Measurements from ENCODE around the gene ADGRG6. TPM values are rescaled to one million over a fixed set of nuclear protein-coding genes. Genes with fewer than 3 reads are reported as not detected.

The ADGRG6 gene
- total and polyA plus RNA-seq, 2 of the 8 experiments (the other 6 are each of a cell fraction or from before 2014, with no cell fraction given), result 1.1 to 6.2 TPM

DNA sequence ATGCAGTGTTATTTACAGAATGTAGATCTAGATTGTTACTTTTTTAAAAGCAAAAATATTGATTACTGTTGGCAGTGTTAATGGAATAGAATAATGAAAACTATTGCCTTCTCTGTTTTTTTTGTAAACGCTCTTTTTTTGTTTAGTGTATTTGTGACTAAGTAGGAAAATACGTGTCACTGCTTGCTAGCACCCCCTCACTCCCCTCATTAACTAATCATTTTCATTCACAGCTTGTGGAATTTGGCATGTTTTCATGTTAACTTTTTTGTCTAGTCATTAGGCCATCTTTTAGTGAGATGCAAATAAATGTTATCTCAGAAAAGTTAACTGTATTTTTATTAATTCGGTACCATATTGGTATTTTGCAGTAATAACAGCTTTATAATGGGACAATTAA is 29.8 kb downstream of the ADGRG6 start:
- no peak overlapping the region for H2BK20ac ChIP-seq (ENCODE audit: low read length)
- FAIRE-seq, result no peak
- H3K18ac ChIP-seq (ENCODE audit: extremely low read depth, low read length), result no peak overlapping the region
- H3K23ac ChIP-seq (ENCODE audit: insufficient read length), result no peak overlapping the region
- ChIA-PET POLR2A (ENCODE audit: partially characterized antibody) (no interaction called here), CTCF (ENCODE audit: partially characterized antibody) (interaction anchor here (1.2 kb wide), 1 partner anchor 99 kb away, joined by 4 read pairs; no protein-coding TSS in a partner anchor)
- no peak overlapping the region for H2BK15ac ChIP-seq (ENCODE audit: low read length)
- H4K20me1 ChIP-seq (replicated peaks in 1 of 2; ENCODE audit: control insufficient read depth in 1 of 2, insufficient read depth in 2 of 2, low read length in 2 of 2), result no peaks in the 10 kb centered on the region
- no peaks in the 10 kb centered on the region for H3K79me2 ChIP-seq (ENCODE audit: control insufficient read depth in 1 of 2, insufficient read depth in 2 of 2, low read length in 2 of 2)
- H3K27me3 ChIP-seq (replicated peaks in 1 of 4; ENCODE audit: control insufficient read depth in 3 of 4, extremely low read depth in 1 of 4, insufficient read depth in 3 of 4, low read length in 3 of 4), result no peaks in the 10 kb centered on the region
- H2AFZ ChIP-seq (ENCODE audit: low read length), result no peak overlapping the region
- H3K36me3 ChIP-seq (ENCODE audit: control insufficient read depth in 2 of 4, insufficient read depth in 4 of 4, low read length in 3 of 4), result no peaks in the 10 kb centered on the region
- no peaks in the 10 kb centered on the region; the same call in 1 of the 2 replicates for H3K23me2 ChIP-seq (ENCODE audit: low read depth, low read length)
- H3K79me1 ChIP-seq (ENCODE audit: low read depth, low read length), result no peaks in the 10 kb centered on the region
- no peak overlapping the region for H2BK120ac ChIP-seq (replicated peaks; ENCODE audit: low read depth, low read length)
- H4K5ac ChIP-seq (ENCODE audit: insufficient read length, low read depth, low read length), result no peak overlapping the region
- no peak overlapping the region for H2AK5ac ChIP-seq (ENCODE audit: low read depth, low read length)
- no peak overlapping the region for H4K91ac ChIP-seq (replicated peaks; ENCODE audit: insufficient read length, low read length)
- H3K14ac ChIP-seq (ENCODE audit: insufficient read length), result no peak overlapping the region
- H2BK12ac ChIP-seq (ENCODE audit: low read depth, low read length), result no peak overlapping the region
- H3K27ac ChIP-seq (ENCODE audit: low read depth, low read length), result no peak overlapping the region
- no peaks in the 10 kb centered on the region for H3K9me3 ChIP-seq (ENCODE audit: insufficient read depth in 2 of 2, low read depth in 1 of 2, low read length in 1 of 2)
- no peak overlapping the region for H3K9ac ChIP-seq (replicated peaks in 1 of 4; ENCODE audit: extremely low read depth in 1 of 4, low read depth in 3 of 4, low read length in 3 of 4)
- no peak overlapping the region for H2BK5ac ChIP-seq (ENCODE audit: low read depth, low read length)
- no peak for DNase-seq (ENCODE audit: low read depth in 1 of 2, low spot score in 2 of 2)
- no peak overlapping the region for H3K4ac ChIP-seq (replicated peaks; ENCODE audit: insufficient read length, low read depth, low read length)
- H4K8ac ChIP-seq (ENCODE audit: extremely low read depth, insufficient read depth, low read length), result no peak overlapping the region
- no peak overlapping the region for H3K56ac ChIP-seq (replicated peaks; ENCODE audit: insufficient read length, low read depth, low read length)
- H3K4me1 ChIP-seq (replicated peaks in 1 of 4; ENCODE audit: control insufficient read depth in 3 of 4, insufficient read depth in 4 of 4, low read length in 3 of 4), result no peaks in the 10 kb centered on the region
- no peak overlapping the region for H3K4me3 ChIP-seq (ENCODE audit: extremely low read depth in 1 of 4, insufficient read depth in 2 of 4, low read depth in 3 of 4, low read length in 4 of 4)
- WGBS, 2 experiments (ENCODE audit: extremely low coverage in 1 of 2, insufficient coverage in 1 of 2, insufficient read length in 1 of 2, insufficient replicate concordance in 2 of 2, low coverage in 1 of 2, low lambda C conversion rate in 2 of 2, missing lambda C conversion rate in 1 of 2), result 81% methylated on average over 3 of the region's 3 CpGs; no CpG with 5 or more reads in 1 of the 2 experiments
- H3K4me2 ChIP-seq (ENCODE audit: insufficient read depth in 1 of 2, low read depth in 2 of 2, low read length in 2 of 2), result no peak overlapping the region
- no peak for TF ChIP-seq RNF2 (IDR thresholded peaks at IDR 0.05; ENCODE audit: borderline replicate concordance, low read depth, low read length, missing control alignments, poor library complexity, severe bottlenecking)

Measured in H1 (cell line).